ENCODE measurements around the gene MCF2L. TPM values are rescaled to one million over a fixed set of nuclear protein-coding genes. Genes with fewer than 3 reads are reported as not detected.

Gene MCF2L
- total RNA-seq, 1 donor from 2014 or later: 49.5 TPM

DNA sequence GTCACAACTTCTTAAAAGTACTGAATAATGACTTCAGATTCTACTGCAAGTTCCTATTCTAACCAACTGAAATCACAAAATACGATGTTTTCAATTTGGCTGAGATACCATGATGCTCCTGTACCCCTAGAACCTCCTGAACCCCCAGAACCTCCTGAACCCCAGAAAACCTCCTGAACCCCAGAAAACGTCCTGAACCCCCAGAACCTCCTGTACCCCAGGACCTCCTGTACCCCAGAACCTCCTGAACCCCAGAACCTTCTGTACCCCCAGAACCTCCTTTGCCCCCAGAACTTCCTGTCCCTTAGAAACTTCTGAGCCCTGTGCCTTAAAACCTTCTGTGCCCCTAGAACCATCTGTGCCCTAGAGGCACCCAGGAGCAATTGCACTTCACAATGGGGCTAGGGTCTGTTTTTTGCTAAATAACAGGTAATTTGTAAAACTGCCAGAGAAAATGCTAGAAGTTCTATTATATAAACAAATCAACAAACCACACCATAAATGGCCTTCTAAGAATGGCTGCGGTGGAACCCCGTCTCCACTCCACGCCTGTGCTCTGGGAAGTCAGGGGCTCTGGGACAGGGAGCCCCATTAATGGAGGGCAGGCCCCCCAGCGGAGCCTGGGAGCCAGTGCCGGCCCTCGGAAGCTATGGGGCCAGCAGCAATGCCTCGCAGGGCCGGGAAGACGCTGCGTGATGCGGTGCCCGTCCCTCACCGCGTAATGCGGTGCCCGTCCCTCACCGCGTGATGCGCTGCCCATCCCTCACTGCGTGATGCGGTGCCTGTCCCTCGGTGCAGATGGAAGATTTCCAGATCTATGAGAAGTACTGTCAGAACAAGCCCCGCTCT, 115.3 kb downstream of the MCF2L start:
- DNase-seq: peak; percentile 24
- intact Hi-C loops (cut with micrococcal nuclease): no loop called here
- ATAC-seq: no peak

DNA sequence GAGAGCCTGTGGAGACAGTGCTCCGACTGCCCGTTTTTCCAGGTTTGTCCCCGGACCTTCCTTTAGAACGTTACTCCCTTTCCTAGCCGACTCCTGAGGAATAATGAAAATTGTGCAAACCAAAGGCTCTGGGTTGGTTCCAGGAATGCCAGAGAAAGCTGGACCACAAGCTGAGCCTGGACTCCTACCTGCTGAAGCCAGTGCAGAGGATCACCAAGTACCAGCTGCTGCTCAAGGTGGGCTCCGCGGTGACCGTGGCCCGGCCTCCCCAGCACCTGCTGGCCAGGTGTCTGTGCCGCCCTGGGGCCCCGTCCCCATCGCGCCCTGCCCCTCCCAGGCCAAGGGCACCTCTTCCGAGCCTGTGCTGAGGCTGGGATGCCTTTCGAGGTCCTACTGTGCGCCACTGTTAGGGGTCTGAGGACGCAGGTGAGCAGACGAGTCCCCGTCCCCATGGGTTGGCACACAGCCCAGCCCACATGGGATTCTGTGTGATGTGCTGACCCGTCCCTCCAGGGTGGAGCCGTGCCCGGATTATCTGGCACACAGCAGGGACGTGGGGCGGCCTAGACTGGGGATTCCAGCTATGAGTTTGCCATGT, 116.0 kb downstream of the MCF2L start:
- DNase-seq (peak; percentile 30), ATAC-seq (no peak)
- intact Hi-C loops (cut with micrococcal nuclease): no loop called here

DNA sequence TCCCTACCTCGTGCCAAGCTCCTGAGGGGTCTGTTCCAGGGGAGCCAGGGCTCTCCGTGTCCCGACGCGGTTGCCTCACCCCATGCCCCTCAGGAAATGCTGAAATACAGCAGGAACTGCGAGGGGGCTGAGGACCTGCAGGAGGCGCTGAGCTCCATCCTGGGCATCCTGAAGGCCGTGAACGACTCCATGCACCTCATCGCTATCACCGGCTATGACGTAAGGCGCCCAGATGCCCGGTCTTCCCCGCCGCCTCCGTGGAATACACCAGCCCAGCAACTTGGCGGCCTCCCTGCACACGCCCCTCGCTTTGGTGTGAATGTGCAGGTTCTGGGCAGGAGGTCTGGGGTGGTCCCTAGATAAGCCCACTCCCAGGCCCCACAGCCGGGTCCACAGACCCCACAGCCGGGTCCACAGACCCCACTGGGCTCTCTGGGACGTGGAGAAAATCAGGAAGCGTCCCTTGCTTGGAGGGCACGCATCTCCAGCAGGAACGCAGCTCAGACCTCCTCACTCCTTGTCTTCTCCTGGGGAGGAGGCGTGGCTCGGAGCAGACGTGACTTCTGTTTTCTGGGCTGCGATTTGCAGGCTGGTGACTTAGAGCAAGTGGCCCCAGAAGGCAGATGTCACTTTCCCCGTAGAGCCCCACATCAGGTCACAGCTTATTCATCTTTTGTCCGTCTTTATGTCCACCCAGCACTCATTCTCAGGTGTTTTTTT, 117.2 kb downstream of the MCF2L start:
- peak; percentile 20 for DNase-seq
- ATAC-seq: no peak
- intact Hi-C loops (cut with micrococcal nuclease): no loop called here

DNA sequence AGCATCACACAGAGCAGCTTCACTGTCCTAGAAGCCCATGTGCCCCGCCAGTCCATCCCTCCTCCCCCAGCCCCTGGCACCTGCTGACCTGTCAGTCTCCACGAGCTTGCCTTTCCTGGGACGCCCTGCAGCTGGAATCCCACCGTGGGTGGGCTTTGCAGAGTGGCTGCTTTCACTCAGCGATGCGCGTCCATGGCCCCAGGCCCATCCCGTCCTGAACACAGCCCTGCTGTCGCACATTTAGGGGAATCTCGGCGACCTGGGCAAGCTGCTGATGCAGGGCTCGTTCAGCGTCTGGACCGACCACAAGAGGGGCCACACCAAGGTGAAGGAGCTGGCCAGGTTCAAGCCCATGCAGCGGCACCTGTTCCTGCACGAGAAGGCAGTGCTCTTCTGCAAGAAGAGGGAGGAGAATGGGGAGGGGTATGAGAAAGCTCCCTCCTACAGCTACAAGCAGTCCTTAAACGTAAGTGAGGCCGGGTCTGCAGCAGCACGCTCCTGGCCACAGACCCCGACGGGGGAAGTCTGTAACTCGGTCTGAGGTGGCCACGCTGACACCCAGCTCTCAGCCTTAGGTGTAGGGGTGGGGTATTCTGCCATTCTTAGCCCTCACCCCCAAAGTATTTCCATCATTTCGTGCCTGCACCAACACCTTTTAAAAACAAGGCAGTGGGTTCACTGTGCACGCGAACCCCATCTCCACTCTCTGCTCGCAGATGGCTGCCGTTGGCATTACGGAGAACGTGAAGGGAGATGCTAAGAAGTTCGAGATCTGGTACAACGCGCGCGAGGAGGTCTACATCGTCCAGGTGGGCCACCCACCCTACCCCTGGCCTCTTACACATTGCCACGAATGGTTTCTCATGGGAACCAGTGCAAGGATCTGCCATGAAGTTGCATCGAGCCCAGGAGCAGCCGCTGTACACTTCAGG, 118.2 kb downstream of the MCF2L start:
- intact Hi-C loops (cut with micrococcal nuclease): no loop called here
- ATAC-seq: no peak
- DNase-seq: peak; percentile 20

DNA sequence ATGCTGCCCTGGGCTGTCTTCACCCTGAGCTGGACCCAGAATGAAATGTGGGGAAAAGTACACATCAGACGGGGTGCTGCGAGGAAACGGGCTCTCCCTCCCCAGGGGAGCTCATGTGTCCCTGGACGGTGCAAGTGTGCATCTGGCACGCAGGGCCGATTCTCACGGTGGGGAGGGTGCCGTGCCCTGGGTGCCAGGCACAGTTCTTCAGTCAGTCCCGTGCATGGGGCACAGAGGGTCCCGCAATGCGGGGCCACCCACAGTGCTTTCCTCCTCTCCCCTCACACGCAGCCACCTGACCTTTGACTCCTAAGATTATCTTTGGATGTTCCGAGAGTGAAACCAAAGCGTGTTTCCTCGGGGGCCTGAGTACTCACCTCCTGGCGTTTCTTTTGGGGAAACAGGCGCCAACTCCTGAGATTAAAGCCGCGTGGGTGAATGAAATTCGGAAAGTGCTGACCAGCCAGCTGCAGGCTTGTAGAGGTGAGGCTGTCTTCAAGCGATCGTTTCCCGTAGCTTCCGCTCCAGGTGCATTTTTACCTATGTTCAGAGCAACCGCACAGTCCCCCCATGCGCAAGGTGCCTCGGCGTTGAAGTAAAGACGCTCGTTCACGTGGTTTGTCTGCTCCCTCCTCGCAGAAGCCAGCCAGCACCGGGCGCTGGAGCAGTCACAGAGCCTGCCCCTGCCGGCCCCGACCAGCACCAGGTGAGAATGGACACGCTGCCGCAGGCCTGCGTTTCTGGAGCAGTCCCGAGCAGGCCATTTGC, 119.1 kb downstream of the MCF2L start:
- intact Hi-C loops (cut with micrococcal nuclease): no loop called here
- DNase-seq: peak; percentile 23
- ATAC-seq: no peak

DNA sequence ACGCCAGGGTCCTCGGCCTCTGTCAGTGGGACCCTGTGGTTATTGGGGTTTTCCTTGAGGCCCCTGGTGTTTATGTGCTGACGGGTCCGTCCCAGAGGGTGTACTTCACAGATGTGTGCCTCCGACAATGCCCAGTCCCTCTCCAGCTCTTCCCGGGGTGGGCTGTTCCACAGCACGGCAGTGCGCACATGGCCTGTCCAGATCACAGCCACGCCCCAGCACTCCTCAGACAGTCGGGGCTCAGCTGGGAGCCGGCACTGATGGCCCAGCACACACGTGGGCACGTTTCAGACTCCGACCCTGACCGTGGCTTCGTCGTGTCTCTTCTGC, 119.6 kb downstream of the MCF2L start:
- DNase-seq (peak; percentile 18), ATAC-seq (no peak)
- intact Hi-C loops (cut with micrococcal nuclease): no loop called here

DNA sequence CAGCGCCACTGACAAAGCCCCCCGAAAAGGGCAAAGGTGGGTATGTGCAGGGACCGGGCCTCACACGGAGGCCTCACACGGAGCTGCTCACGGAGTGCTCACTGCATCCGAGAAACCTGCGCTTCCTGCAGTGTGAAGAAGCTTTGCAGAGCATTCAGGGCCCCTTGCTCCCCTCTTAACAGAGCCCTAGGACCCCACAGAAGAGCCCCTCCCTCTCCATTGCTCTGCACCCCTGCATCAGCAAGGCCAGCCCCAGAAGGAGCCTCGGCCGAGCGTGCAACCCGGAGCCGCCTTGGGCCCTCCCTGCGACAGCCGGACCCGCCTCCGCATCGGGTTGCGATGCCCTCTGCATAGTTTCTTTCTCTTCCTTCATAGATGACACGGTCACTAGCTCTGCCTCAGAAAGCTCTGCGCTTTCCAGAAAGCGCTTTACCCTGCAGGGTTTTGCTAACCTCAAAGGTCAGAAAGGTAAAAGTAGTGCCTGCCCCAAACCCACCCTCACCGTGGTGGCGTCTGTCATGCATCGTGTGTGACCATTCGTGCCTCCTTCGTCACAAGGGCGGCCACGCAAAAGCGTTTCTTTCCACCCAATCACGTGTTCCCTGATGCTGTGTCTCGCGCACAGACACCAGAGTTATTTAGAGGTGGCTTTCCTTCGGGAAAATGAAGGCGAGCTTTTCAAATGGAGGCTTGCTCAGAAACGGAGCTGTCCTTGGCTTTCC, 120.8 kb downstream of the MCF2L start:
- DNase-seq (peak; percentile 19), ATAC-seq (no peak)
- intact Hi-C loops (cut with micrococcal nuclease): no loop called here

DNA sequence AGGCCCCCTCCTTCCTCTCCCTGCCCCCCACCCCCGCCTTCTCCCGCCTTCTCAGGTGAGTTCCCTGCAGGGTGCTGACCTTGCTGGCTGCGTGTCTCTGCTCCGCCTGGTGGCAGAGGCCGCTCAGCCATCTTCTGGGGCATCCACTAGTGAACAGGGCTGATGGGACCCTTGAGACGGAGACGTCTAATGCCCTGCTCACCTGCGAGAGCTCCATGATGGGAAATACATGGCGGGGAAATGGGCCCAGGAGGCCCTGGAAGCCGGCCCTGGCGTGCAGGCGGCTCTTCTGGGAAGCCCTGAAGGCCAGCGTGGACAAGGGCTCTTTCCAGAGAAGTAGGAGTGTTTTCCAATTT, 121.4 kb downstream of the MCF2L start:
- ATAC-seq (no peak), DNase-seq (peak; percentile 9)
- intact Hi-C loops (cut with micrococcal nuclease): no loop called here

DNA sequence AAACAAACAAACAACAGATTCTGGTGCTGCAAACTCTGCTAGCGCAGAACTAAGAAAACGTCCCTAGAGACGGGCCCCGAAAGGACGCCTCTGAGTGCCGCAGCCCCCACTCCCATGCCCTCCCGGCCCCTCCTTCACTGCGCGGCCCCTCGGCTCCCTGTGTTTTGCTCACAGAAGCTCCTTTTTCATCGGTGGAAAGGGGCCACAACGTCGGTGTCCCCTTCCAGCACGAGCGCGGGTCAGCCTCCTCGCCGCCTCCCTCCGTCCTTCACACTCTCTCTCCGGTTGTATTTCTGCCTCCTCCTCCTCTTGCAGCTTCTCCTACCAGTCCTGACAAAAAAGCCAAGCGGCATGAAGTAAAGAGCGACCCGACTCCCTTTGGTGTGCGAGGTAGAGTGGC, 121.8 kb downstream of the MCF2L start:
- DNase-seq (peak; percentile 23), ATAC-seq (no peak)
- intact Hi-C loops (cut with micrococcal nuclease): no loop called here

DNA sequence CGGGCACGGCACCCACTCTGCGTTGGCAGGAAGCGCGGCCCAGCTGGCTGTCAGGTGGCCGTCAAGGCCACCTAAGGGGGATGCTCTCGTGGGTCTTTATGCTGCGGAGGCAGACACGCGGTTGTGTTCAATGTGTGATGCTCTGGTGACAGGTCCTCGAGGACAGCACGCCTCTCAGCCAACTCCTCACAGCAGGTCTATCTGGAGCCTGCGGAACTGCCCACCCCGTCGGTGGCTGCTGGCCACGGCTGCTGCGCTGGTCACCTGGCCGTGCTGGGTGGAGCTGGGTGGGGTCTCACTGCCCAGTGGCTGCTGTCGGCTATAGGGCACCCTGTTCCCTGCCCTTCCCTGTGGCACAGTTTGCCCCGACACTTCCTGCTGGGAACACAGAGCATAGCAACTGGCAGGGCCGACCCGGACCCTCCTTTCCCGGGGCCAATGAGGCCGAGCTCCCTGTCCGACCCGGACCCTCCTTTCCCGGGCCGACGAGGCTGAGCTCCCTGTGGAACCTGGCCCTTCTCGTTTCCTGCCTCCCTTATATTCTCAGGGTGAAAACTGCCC, 122.3 kb downstream of the MCF2L start:
- intact Hi-C loops (cut with micrococcal nuclease): no loop called here
- ATAC-seq (no peak), DNase-seq (peak; percentile 22)

DNA sequence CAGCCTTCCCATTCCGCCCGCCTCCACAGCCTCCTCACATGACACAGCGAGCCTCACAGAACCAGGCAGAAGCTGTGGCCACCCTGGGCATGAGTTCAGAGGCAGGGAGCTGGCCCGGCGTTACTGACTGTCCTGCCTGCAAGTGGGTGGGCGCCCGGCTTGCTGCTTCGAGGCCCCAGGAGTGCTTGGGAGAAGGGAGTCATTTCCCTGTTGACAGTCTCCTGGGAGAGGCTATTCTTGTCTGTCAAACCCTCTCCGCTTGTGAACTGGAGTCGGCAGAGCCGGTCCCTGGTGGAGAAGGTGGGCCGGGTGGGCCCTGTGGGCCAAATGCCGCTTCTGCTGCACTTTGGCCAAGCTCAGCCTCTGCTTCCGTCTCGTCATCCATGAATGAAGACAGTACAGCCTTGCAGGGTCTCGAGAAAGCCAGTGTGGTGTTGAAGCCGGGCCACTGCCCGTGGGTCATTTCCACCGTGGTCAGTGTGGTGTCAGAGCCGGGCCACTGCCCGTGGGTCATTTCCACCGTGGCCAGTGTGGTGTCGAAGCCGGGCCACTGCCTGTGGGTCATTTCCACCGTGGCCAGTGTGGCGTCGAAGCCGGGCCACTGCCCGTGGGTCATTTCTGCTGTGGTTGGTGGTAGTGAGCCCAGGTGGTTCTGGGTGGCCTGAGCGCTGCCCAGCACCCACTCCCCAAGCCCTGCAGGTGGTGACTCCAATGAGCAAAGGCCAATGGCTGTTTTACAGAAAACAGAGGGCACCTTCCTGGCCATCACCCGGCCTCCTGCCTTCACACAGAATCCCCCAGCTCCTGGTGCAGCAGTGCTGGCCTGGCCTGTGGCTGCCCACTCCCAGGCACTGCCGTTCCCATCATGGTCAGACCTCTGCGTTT, 123.1 kb downstream of the MCF2L start:
- intact Hi-C loops (cut with micrococcal nuclease): no loop called here
- DNase-seq: peak; percentile 31
- no peak for ATAC-seq

DNA sequence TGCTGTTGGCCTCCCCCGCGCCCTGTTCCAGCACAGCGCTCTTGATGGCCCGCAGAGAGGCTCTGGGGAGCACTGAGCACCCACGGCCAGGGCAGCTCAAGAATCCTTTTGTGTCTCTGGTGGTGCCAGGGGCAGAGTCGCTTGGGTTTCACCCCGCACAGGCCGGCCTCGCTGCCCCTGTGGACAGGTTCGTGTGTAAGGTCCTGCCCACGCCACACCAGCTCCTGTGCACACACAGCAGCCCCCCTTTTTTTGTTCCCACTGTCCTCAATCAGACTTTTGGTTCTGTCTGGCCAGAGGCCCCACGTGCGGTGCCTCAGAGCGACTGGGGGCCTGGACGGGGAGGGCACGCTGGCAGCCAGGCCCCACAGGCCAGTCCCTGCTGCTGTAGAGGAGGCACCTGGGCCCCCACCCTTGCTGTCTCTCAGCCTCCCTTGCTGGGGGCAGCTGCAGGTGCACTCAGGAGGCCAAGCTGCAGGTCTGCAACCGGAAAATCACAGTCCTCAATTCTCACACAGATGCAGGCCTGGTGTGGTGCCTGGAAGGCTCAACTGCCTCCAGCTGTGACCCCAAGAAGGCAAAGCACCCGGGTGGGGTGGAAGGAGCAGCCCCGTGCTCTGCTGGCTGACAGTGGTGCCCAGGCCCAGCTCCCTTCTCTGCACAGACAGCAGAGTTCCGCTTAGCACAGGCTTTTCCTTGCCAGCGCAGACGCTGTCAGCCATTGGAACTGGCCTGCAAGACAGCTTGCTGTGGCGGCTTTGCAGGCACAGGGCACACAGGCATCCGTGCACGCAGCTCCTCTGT, 124.0 kb downstream of the MCF2L start:
- ATAC-seq (no peak), DNase-seq (peak; percentile 16)
- intact Hi-C loops (cut with micrococcal nuclease): no loop called here

DNA sequence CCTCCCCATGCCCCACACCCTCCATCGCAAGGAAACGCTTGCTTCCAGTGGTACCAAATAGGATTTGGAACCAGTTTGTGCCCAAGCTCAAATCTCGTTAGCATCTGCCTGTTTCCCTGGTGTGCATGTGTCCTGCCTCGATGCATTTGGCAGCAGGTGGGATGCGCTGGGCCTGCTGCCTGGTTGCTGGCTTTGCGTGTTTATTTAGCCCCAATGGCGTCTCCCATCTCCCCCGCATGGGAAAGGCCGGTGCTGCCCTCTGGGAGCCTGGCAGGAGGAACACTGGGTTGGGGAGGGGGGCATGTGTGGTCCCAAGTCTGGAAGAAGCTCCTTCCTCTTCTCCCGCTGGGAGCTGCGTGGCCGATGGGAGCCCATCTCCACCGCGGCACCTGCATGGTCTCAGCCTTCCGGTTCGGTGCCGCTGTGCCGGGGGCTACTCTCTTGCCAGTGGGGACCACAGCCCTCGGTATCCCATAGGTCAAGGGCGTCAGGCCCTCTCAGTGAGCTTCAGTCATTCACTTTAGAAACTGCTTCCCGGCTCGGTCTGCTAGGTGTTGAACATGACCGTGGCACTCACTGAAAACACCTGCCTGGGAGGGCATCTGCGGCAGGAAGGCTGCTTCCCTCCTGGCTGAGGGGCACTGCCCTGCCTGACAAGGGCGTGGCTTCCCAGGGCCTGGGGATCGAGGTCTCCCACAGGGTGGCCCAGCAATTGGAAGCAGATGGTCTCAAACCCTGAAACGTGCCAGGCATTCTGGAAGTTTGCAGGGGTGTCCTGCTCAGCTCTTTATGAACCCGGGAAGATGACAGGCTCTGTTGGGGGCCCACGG, 124.8 kb downstream of the MCF2L start:
- intact Hi-C loops (cut with micrococcal nuclease): no loop called here
- ATAC-seq (no peak), DNase-seq (peak; percentile 15)

DNA sequence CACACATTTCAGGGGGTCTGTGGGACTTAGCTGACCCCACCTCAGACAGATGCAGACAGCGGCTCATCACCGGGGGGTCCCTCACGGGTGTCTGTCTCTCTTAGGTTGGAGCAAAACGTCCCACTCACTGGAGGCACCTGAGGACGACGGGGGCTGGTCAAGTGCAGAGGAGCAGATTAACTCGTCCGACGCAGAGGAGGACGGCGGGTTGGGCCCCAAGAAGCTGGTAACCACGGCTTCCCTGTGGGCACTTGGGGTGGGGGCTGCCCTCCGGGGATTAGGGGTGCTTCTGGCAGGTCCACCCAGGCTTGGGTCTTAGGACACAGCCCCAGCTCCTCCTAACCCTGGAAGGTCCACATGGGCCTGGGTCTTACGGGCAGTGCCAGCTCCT, 125.4 kb downstream of the MCF2L start:
- intact Hi-C loops (cut with micrococcal nuclease): no loop called here
- ATAC-seq: no peak
- peak; percentile 12 for DNase-seq
